Activated B cell treated with CpG ODN at 0.5 μM for 24 hours (primary cell): ENCODE data around the gene TCERG1L. TPM values are rescaled to one million over a fixed set of nuclear protein-coding genes. Genes with fewer than 3 reads are reported as not detected.

Source experiments
- ATAC-seq: fragments of 200-7000 bp; cut with Tn5 transposase; one replicate; pipeline ENCODE4 v1.10.0; 2021; ENCODE audit warnings: low read depth, mild to moderate bottlenecking, moderate library complexity
- CTCF ChIA-PET: fragments of 350-600 bp; sonication (Branson Sonifier 250); formaldehyde crosslinking; loops from one replicate; lab custom pipeline; 2021; ENCODE audit warnings: antibody characterized with exemption; lab: Charles Lee
- POLR2A ChIA-PET: fragments of 350-600 bp; sonication (Branson Sonifier 250); formaldehyde crosslinking; loops from one replicate; lab custom pipeline; 2021; ENCODE audit warnings: antibody characterized with exemption; lab: Charles Lee
- DNase-seq: peaks from one replicate; pipeline ENCODE4 v3.0.0; 2022
- H3K27ac Mint-ChIP-seq: one replicate; pipeline ENCODE4 v1.8.0; 2020; ENCODE audit warnings: mixed read lengths
- H3K27me3 Mint-ChIP-seq: one replicate; pipeline ENCODE4 v1.8.0; 2021; ENCODE audit warnings: mixed read lengths
- H3K36me3 Mint-ChIP-seq: one replicate; pipeline ENCODE4 v1.8.0; 2021; ENCODE audit warnings: low read depth, mixed read lengths
- H3K4me1 Mint-ChIP-seq: one replicate; pipeline ENCODE4 v1.8.0; 2021; ENCODE audit warnings: mixed read lengths
- H3K4me3 Mint-ChIP-seq: one replicate; pipeline ENCODE4 v1.8.0; 2020; ENCODE audit warnings: mild to moderate bottlenecking, mixed read lengths
- H3K9me3 Mint-ChIP-seq: one replicate; pipeline ENCODE4 v1.8.0; 2020; ENCODE audit warnings: mixed read lengths
- CTCF ChIP-seq: fragments of 200-600 bp; IDR thresholded peaks from one replicate; pipeline ENCODE4 v1.8.0; 2022; ENCODE audit warnings: antibody characterized with exemption, mild to moderate bottlenecking
- intact Hi-C: fragments of 100-400 bp; cut with micrococcal nuclease; formaldehyde crosslinking; loops from one replicate; pipeline ENCODE4 v1.15.1; 2024
- total RNA-seq: library from RNA; stranded (reverse); gene quantifications from 2 replicates; pipeline ENCODE4 v1.2.3, GENCODE V29; 2022

The TCERG1L gene
- total RNA-seq, 1 donor from 2014 or later, result not detected

- ATAC-seq, result no peak
- Mint-ChIP-seq H3K27me3 (no peaks in the 10 kb centered on the region), H3K4me1 (no peaks in the 10 kb centered on the region), H3K9me3 (peaks cover 2% of the 10 kb centered on the region), H3K36me3 (no peaks in the 10 kb centered on the region), H3K27ac (no peak overlapping the region), H3K4me3 (no peak overlapping the region)
- ChIA-PET CTCF (no interaction called here), POLR2A (no interaction called here)
- TF ChIP-seq CTCF, result no peak
- DNase-seq, result no peak
- intact Hi-C loops, result no loop called here
These were observed 124.2 kb downstream of the TCERG1L start for GRCh38 chr10:131187274-131187673.

GRCh38 chr10:131186547-131187253 is 124.8 kb downstream of the TCERG1L start:
- Mint-ChIP-seq H3K36me3 (no peaks in the 10 kb centered on the region), H3K9me3 (peaks cover 2% of the 10 kb centered on the region), H3K4me1 (no peaks in the 10 kb centered on the region), H3K27me3 (no peaks in the 10 kb centered on the region), H3K27ac (no peak overlapping the region), H3K4me3 (no peak overlapping the region)
- ChIA-PET POLR2A (no interaction called here), CTCF (no interaction called here)
- intact Hi-C loops, result no loop called here
- no peak for TF ChIP-seq CTCF
- no peak for ATAC-seq
- no peak for DNase-seq

GRCh38 chr10:131184503-131184902 is 127.0 kb downstream of the TCERG1L start:
- Mint-ChIP-seq H3K36me3 (no peaks in the 10 kb centered on the region), H3K27me3 (no peaks in the 10 kb centered on the region), H3K4me3 (no peak overlapping the region), H3K9me3 (no peaks in the 10 kb centered on the region), H3K4me1 (no peaks in the 10 kb centered on the region), H3K27ac (no peak overlapping the region)
- ChIA-PET POLR2A (no interaction called here), CTCF (no interaction called here)
- TF ChIP-seq CTCF, result no peak
- ATAC-seq, result no peak
- intact Hi-C loops, result no loop called here
- no peak for DNase-seq

- no peak for TF ChIP-seq CTCF
- CTCF ChIA-PET, result no interaction called here
These were observed 127.9 kb downstream of the TCERG1L start for GRCh38 chr10:131183546-131184045.

GRCh38 chr10:131181456-131181855 is 130.1 kb downstream of the TCERG1L start:
- POLR2A ChIA-PET, result no interaction called here

More at GRCh38 chr10:131183546-131184045, 127.9 kb downstream of the TCERG1L start:
- intact Hi-C loops, result no loop called here
- no peak for ATAC-seq
- H3K36me3 Mint-ChIP-seq, result no peaks in the 10 kb centered on the region
- no peak for DNase-seq
- no peak overlapping the region for H3K4me3 Mint-ChIP-seq
- POLR2A ChIA-PET, result no interaction called here
- no peaks in the 10 kb centered on the region for H3K9me3 Mint-ChIP-seq
- H3K4me1 Mint-ChIP-seq, result no peaks in the 10 kb centered on the region
- no peaks in the 10 kb centered on the region for H3K27me3 Mint-ChIP-seq
- H3K27ac Mint-ChIP-seq, result no peak overlapping the region

More at GRCh38 chr10:131181456-131181855, 130.1 kb downstream of the TCERG1L start:
- Mint-ChIP-seq H3K9me3 (no peaks in the 10 kb centered on the region), H3K4me3 (no peak overlapping the region), H3K27ac (no peak overlapping the region), H3K4me1 (no peaks in the 10 kb centered on the region), H3K36me3 (no peaks in the 10 kb centered on the region), H3K27me3 (no peaks in the 10 kb centered on the region)
- no peak for TF ChIP-seq CTCF
- CTCF ChIA-PET, result no interaction called here
- intact Hi-C loops, result no loop called here
- no peak for DNase-seq
- ATAC-seq, result no peak
